Measurements from ENCODE around the gene ADAMTS13. TPM values are rescaled to one million over a fixed set of nuclear protein-coding genes. Genes with fewer than 3 reads are reported as not detected.

ADAMTS13 gene
- total and polyA plus RNA-seq, 11 donors = 0.64 to 5.8 (median 2.7) TPM

DNA sequence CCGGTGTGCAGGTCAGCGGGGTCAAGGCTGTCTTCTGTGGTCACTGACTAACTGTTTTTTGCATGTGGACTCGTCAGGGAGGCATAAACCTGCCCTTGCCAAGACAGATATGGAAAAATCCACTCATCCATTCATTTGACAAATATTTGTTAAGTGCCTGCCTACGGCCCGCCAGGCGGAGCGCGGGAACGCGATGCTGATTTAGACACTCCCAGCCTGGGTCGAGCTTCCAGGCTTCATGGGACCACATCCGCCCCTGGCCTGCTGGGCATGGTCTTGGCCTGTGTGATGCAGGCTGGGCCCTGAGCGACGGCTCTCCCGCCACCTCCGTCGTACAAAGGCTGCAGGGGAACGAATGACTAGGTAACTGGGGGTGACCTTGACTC lies 84.5 kb downstream of the ADAMTS13 start:
- Histone ChIP-seq H3K9me3 (peaks cover 0 to 18% (median 12%) of the 10 kb centered on the region in 12 donors), H3K36me3 (no peaks in the 10 kb centered on the region), H3K27me3 (no peaks in the 10 kb centered on the region), H3K27ac (peak overlapping the region in 9 of 12 donors; percentile 26 to 77 (median 52)), H3K4me1 (peaks cover 0 to 39% (median 27%) of the 10 kb centered on the region in 12 donors), H3K4me3 (no peak overlapping the region)
- ATAC-seq = peak; percentile 42 to 66 (median 59)
- intact Hi-C loops (cut with DNase I) = no loop called here
- TF ChIP-seq, protein P1, sequence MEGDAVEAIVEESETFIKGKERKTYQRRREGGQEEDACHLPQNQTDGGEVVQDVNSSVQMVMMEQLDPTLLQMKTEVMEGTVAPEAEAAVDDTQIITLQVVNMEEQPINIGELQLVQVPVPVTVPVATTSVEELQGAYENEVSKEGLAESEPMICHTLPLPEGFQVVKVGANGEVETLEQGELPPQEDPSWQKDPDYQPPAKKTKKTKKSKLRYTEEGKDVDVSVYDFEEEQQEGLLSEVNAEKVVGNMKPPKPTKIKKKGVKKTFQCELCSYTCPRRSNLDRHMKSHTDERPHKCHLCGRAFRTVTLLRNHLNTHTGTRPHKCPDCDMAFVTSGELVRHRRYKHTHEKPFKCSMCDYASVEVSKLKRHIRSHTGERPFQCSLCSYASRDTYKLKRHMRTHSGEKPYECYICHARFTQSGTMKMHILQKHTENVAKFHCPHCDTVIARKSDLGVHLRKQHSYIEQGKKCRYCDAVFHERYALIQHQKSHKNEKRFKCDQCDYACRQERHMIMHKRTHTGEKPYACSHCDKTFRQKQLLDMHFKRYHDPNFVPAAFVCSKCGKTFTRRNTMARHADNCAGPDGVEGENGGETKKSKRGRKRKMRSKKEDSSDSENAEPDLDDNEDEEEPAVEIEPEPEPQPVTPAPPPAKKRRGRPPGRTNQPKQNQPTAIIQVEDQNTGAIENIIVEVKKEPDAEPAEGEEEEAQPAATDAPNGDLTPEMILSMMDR (IDR thresholded peaks at IDR 0.05) = peak in 1 of 12 donors; percentile 27
- no peak for TF ChIP-seq POLR2A (IDR thresholded peaks at IDR 0.05)
- peak in 3 of 5 donors; percentile 75 to 80 (median 76) for DNase-seq
- WGBS, 4 donors = 70 to 83% (median 71%) methylated on average over 17 to 18 of the region's 18 CpGs

DNA sequence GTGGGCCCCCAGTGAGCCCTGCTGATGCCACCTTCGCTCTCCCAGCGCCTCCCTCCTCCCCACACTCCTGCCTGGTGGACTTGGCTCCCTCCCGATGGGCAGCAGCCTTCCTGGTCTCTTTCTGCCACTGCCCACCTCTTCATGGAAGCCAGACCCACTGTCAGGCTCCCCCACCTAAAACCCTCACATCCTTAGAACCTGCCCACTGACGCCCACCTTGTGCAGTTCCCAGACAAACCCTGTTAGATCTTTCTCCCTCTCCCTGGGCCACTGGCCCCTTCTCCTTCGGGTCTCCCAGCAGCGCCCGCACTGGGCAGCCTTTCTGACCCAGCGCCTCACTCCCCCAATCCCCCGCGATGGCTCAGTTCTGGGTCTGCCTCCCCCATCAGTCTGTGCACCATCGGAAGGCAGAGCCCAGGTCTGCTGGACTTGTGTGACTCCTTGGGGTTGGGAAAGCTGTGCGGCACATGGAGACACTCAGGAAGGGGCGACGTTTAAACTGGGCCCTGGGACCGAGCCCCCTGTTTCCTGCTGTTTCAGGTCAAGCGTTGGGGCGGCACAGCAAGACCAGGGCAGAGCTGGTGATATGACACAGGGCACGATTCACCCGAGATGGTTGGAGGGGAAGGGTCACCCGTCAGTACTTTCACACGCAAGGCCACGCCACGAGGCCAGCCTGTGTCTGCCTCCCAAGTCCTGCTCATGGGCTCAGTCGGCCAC lies 85.2 kb downstream of the ADAMTS13 start:
- no peaks in the 10 kb centered on the region for H3K27me3 ChIP-seq
- peak overlapping the region in 6 of 12 donors; percentile 22 to 77 (median 44) for H3K27ac ChIP-seq
- H3K4me1 ChIP-seq = peaks cover 0 to 39% (median 27%) of the 10 kb centered on the region in 12 donors
- no peaks in the 10 kb centered on the region for H3K36me3 ChIP-seq
- intact Hi-C loops (cut with DNase I) = no loop called here
- no peak overlapping the region for H3K4me3 ChIP-seq
- DNase-seq = peak in 2 of 5 donors; percentile 28 to 47
- ATAC-seq = no peak
- TF ChIP-seq, protein P1 (IDR thresholded peaks at IDR 0.05) = no peak
- TF ChIP-seq POLR2A (IDR thresholded peaks at IDR 0.05) = no peak
- H3K9me3 ChIP-seq = peaks cover 0 to 10% (median 5%) of the 10 kb centered on the region in 12 donors
- 91 to 95% (median 94%) methylated on average over 24 of the region's 24 CpGs for WGBS, 4 donors

DNA sequence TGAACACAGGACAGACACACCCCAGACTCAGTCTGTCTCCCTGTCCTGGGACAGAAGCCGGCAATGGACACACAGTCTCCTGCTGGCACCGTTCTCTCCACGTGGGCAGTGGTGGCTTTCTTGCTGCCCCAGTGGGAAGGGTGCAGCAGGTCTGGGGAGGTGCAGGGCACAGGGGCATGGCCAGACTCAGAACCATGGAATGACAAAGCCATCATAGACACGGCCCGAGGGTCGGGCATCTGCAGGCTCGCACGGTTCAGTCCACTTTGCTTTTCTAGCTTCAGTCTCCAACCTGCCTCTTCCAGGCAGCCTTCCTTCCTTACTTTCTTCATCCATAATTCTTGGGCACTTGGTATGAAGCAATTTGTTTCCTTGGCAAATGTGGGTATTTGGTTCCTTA lies 85.9 kb downstream of the ADAMTS13 start:
- no peaks in the 10 kb centered on the region for H3K36me3 ChIP-seq
- no peak overlapping the region for H3K4me3 ChIP-seq
- H3K27ac ChIP-seq = no peak overlapping the region
- 93 to 99% (median 96%) methylated on average over 8 of the region's 8 CpGs for WGBS, 4 donors
- ATAC-seq (no peak), DNase-seq (peak in 1 of 5 donors; percentile 42)
- H3K4me1 ChIP-seq = peaks cover 0 to 42% (median 28%) of the 10 kb centered on the region in 12 donors
- intact Hi-C loops (cut with DNase I) = no loop called here
- H3K27me3 ChIP-seq = no peaks in the 10 kb centered on the region
- H3K9me3 ChIP-seq = peaks cover 0 to 4% (median 0%) of the 10 kb centered on the region in 12 donors
- TF ChIP-seq, protein P1 (IDR thresholded peaks at IDR 0.05) = no peak
- TF ChIP-seq POLR2A (IDR thresholded peaks at IDR 0.05) = no peak

Other genes starting within 250 kb of the ADAMTS13 start
- gene OBP2B, start 213.1 kb upstream of the ADAMTS13 start, total RNA-seq = not detected
- gene OBP2B, start 213.1 kb upstream of the ADAMTS13 start, polyA plus RNA-seq = under 1 TPM in 1 of 2 donors, not detected in 1; 0.38 TPM
- gene ABO, start 147.2 kb upstream of the ADAMTS13 start, total RNA-seq = 1 to 10 TPM in 8 of 9 donors, under 1 TPM in 1; 0.91 to 3.5 (median 2.1) TPM
- gene ABO, start 147.2 kb upstream of the ADAMTS13 start, polyA plus RNA-seq = 1 to 10 TPM in 1 of 2 donors, under 1 TPM in 1; 0.43 to 1.9 TPM
- gene SURF6, start 86.2 kb upstream of the ADAMTS13 start, total RNA-seq = 10 to 100 TPM in 6 of 9 donors, 1 to 10 TPM in 3; 9.2 to 16.0 (median 11.1) TPM
- 10 to 100 TPM; 12.3 to 19.6 TPM for gene SURF6, start 86.2 kb upstream of the ADAMTS13 start, polyA plus RNA-seq
- 10 to 100 TPM; 15.5 to 33.8 (median 19.5) TPM for gene MED22, start 74.2 kb upstream of the ADAMTS13 start, total RNA-seq
- 10 to 100 TPM; 12.3 to 30.7 TPM for gene MED22, start 74.2 kb upstream of the ADAMTS13 start, polyA plus RNA-seq
- 1,000 to 10,000 TPM in 4 of 9 donors, 100 to 1,000 TPM in 5; 845 to 1,270 (median 964) TPM for gene RPL7A, start 74.1 kb upstream of the ADAMTS13 start, total RNA-seq
- 1,000 to 10,000 TPM; 1,266 to 2,727 TPM for gene RPL7A, start 74.1 kb upstream of the ADAMTS13 start, polyA plus RNA-seq
- gene SURF1, start 65.9 kb upstream of the ADAMTS13 start, total RNA-seq = 10 to 100 TPM; 36.8 to 58.1 (median 50.9) TPM
- 100 to 1,000 TPM in 1 of 2 donors, 10 to 100 TPM in 1; 70.8 to 104 TPM for gene SURF1, start 65.9 kb upstream of the ADAMTS13 start, polyA plus RNA-seq
- 10 to 100 TPM; 10.0 to 24.8 (median 13.6) TPM for gene SURF2, start 65.8 kb upstream of the ADAMTS13 start, total RNA-seq
- gene SURF2, start 65.8 kb upstream of the ADAMTS13 start, polyA plus RNA-seq = 10 to 100 TPM; 31.1 to 41.1 TPM
- 100 to 1,000 TPM in 2 of 9 donors, 10 to 100 TPM in 7; 53.8 to 106 (median 77.8) TPM for gene SURF4, start 46.3 kb upstream of the ADAMTS13 start, total RNA-seq
- 100 to 1,000 TPM in 1 of 2 donors, 10 to 100 TPM in 1; 31.2 to 185 TPM for gene SURF4, start 46.3 kb upstream of the ADAMTS13 start, polyA plus RNA-seq
- under 1 TPM in 7 of 9 donors, not detected in 2; 0.40 to 0.91 (median 0.52) TPM for gene STKLD1, start 46.0 kb upstream of the ADAMTS13 start, total RNA-seq
- gene STKLD1, start 46.0 kb upstream of the ADAMTS13 start, polyA plus RNA-seq = under 1 TPM; 0.25 to 0.46 TPM
- gene REXO4, start 4.4 kb upstream of the ADAMTS13 start, total RNA-seq = 10 to 100 TPM in 8 of 9 donors, 1 to 10 TPM in 1; 9.6 to 21.5 (median 13.7) TPM
- 10 to 100 TPM; 10.7 to 30.6 TPM for gene REXO4, start 4.4 kb upstream of the ADAMTS13 start, polyA plus RNA-seq
- 10 to 100 TPM in 7 of 9 donors, 1 to 10 TPM in 2; 8.0 to 15.3 (median 11.6) TPM for gene CACFD1, start 37.6 kb downstream of the ADAMTS13 start, total RNA-seq
- 10 to 100 TPM; 10.9 to 21.9 TPM for gene CACFD1, start 37.6 kb downstream of the ADAMTS13 start, polyA plus RNA-seq
- 10 to 100 TPM in 1 of 9 donors, 1 to 10 TPM in 8; 1.8 to 10.4 (median 3.2) TPM for gene SLC2A6, start 56.7 kb downstream of the ADAMTS13 start, total RNA-seq
- 1 to 10 TPM; 2.7 to 4.9 TPM for gene SLC2A6, start 56.7 kb downstream of the ADAMTS13 start, polyA plus RNA-seq
- gene MYMK, start 102.6 kb downstream of the ADAMTS13 start, total RNA-seq = not detected
- not detected for gene MYMK, start 102.6 kb downstream of the ADAMTS13 start, polyA plus RNA-seq
- 1 to 10 TPM; 2.3 to 5.1 (median 4.2) TPM for gene ADAMTSL2, start 112.3 kb downstream of the ADAMTS13 start, total RNA-seq
- 1 to 10 TPM; 2.3 to 3.5 TPM for gene ADAMTSL2, start 112.3 kb downstream of the ADAMTS13 start, polyA plus RNA-seq
- gene FAM163B, start 187.0 kb downstream of the ADAMTS13 start, total RNA-seq = not detected
- under 1 TPM in 1 of 2 donors, not detected in 1; 0.08 TPM for gene FAM163B, start 187.0 kb downstream of the ADAMTS13 start, polyA plus RNA-seq
- under 1 TPM in 2 of 9 donors, not detected in 7; 0.06 to 0.08 TPM for gene DBH, start 214.0 kb downstream of the ADAMTS13 start, total RNA-seq
- not detected for gene DBH, start 214.0 kb downstream of the ADAMTS13 start, polyA plus RNA-seq

All from heart left ventricle (tissue), 16 donors.